GM12874 (cell line): ENCODE measurements around the gene SLC46A3.

Source experiments
- CTCF ChIP-seq: IDR thresholded peaks from 2 replicates; pipeline ENCODE4 v1.5.1; 2011; ENCODE audit warnings: low read depth, mild to moderate bottlenecking, control low read depth, low read length, moderate library complexity; ENCODE audit not compliant: insufficient read depth

Gene SLC46A3

GRCh38 chr13:28714651-28715050 lies 4.1 kb downstream of the SLC46A3 start:
- TF ChIP-seq CTCF, result no peak

DNA sequence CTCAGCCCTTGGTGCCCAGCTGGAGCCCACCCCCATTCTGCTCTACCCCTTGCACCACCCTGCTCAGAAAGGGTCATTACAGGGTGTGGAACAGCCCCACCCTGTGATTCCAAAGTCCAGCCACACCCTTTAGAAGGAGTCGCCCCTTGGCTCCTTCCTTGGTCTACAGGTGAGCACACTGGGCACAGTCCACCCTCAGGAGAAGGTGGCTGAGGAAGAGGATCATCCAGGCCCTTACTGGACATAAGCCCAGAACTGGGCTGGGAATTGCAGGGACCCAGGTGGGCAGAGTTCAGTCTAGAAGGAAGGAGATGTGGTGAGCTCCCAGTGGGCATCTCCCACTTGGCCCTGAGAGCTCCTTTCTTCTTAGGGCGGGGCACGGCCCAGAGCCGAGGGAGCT lies 8.6 kb downstream of the SLC46A3 start:
- TF ChIP-seq CTCF, result no peak

DNA sequence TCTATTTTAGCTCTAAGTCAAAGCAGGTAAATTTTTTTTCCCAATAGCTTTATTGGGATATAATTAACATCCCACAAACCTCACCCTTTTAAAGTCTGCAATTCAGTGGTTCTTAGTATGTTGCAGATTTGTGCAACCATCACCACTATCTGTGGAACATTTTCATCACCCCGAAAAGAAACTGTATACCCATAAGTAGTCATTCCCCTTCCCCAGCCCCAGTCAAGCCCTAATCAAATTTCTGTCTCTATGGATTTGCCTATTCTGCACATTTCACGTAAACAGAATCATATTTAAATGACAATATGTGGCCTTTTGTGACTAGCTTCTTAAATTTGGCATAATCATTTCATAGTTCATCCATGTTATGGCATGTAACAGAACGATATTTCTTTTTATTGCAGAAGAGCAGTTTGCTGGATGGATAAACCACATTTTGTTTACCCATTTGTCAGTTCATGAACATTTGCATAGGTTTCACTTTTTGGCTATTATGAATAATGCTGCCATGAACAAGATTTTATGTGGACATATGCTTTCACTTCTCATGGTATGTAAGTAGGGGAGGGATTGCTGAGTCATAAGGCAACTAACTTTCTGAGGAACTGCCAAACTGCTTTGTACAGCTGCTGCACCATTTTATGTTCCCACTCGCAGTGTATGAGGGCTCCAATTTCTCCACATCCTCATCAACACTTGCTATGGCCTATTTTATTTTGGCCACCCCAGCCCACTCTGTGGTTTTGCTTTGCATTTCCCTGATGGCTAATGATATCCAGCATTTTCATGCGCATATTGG lies 10.9 kb downstream of the SLC46A3 start:
- no peak for TF ChIP-seq CTCF

DNA sequence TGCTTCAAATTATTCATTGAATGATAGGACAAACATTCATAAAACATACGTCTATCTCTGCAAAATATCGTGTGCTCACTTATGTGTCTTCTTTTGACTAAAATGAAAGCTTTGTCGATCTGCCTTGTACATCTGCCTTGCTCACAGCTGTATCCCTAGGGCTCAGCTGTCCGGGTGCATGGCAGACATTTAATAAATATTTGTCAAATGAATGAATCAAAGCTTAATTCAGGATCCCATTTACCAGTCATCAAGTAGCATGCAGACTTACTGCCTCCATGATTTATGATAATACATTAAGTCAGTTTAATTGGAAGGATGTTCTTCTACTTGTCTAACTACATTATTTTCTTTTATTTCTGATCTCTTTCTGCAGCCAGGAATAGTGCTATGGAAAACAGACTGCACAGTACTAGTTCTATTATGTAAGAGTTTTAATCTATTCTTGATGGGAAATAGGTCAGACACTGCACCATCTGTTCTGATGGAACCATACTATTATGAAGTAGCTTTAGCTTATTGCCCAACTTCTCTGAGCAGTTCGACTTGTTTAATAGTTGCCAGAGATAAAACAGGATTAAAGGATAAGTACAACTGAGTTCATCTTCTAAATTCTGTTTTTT lies 13.2 kb downstream of the SLC46A3 start:
- TF ChIP-seq CTCF, result no peak

- TF ChIP-seq CTCF, result no peak
Observed at GRCh38 chr13:28704919-28705318, 13.9 kb downstream of the SLC46A3 start.

GRCh38 chr13:28704282-28704681 lies 14.5 kb downstream of the SLC46A3 start:
- no peak for TF ChIP-seq CTCF

GRCh38 chr13:28699246-28699645 lies 19.5 kb downstream of the SLC46A3 start:
- TF ChIP-seq CTCF, result no peak
